Caco-2 (cell line): Measurements from ENCODE around the gene IL26. TPM values are rescaled to one million over a fixed set of nuclear protein-coding genes. Genes with fewer than 3 reads are reported as not detected.

Experiments
- BruUV-seq: library from RNA; stranded (reverse); fragments of 400-500 nt; replicated peaks from 2 replicates; lab custom pipeline; 2021; lab: Mats Ljungman, UMichigan
- CTCF ChIA-PET: fragments of 300-600 bp; sonication (Branson Sonifier 250); formaldehyde crosslinking; loops from one replicate; lab custom pipeline; 2022; ENCODE audit warnings: antibody characterized with exemption; lab: Charles Lee
- POLR2A ChIA-PET: fragments of 300-600 bp; sonication (Branson Sonifier 250); formaldehyde crosslinking; loops from one replicate; lab custom pipeline; 2022; ENCODE audit warnings: antibody characterized with exemption; lab: Charles Lee
- DNase-seq, 2 experiments: peaks; one replicate each; pipeline versions ENCODE4 v3.0.0 to v3.0.0-alpha.2; 2020 to 2022
- H3K27me3 ChIP-seq: replicated peaks from 2 replicates; pipeline ENCODE4 v1.6.0; 2011; ENCODE audit warnings: low read length; ENCODE audit not compliant: control insufficient read depth, insufficient read depth
- H3K36me3 ChIP-seq: 2 replicates; pipeline ENCODE4 v1.5.1; 2011; ENCODE audit warnings: low read length; ENCODE audit not compliant: control insufficient read depth, insufficient read depth
- H3K4me1 ChIP-seq: fragments of 250-450 bp; sonication (Bioruptor Pico); 2 replicates; pipeline ENCODE4 v1.5.1; 2020; ENCODE audit warnings: mild to moderate bottlenecking
- H3K4me3 ChIP-seq: 2 replicates; pipeline ENCODE4 v1.5.1; 2011; ENCODE audit warnings: low read depth, mild to moderate bottlenecking, control low read depth, low read length
- H3K9me3 ChIP-seq: fragments of 250-450 bp; sonication (Bioruptor Pico); 2 replicates; pipeline ENCODE4 v1.5.1; 2020; ENCODE audit warnings: mild to moderate bottlenecking, moderate library complexity
- H3K27ac Mint-ChIP-seq: one replicate; pipeline ENCODE4 v1.8.0; 2022; ENCODE audit warnings: mixed read lengths; ENCODE audit not compliant: unreplicated experiment
- H3K27me3 Mint-ChIP-seq: one replicate; pipeline ENCODE4 v1.8.0; 2022; ENCODE audit warnings: mixed read lengths; ENCODE audit not compliant: insufficient read depth, unreplicated experiment
- H3K36me3 Mint-ChIP-seq: one replicate; pipeline ENCODE4 v1.8.0; 2022; ENCODE audit warnings: mild to moderate bottlenecking, mixed read lengths; ENCODE audit not compliant: insufficient read depth, unreplicated experiment
- H3K4me1 Mint-ChIP-seq: one replicate; pipeline ENCODE4 v1.8.0; 2022; ENCODE audit warnings: low read depth, mixed read lengths; ENCODE audit not compliant: unreplicated experiment
- H3K4me3 Mint-ChIP-seq: one replicate; pipeline ENCODE4 v1.8.0; 2022; ENCODE audit warnings: mild to moderate bottlenecking, moderate library complexity, mixed read lengths; ENCODE audit not compliant: unreplicated experiment
- H3K9me3 Mint-ChIP-seq: one replicate; pipeline ENCODE4 v1.8.0; 2022; ENCODE audit warnings: mixed read lengths; ENCODE audit not compliant: unreplicated experiment
- CTCF ChIP-seq, 2 experiments: fragments of 200-600 bp in 1 of 2; IDR thresholded peaks; 1 replicate in 1 of 2; 2 replicates in 1 of 2; pipeline versions ENCODE4 v1.5.1 to v1.8.0; 2011 to 2022; ENCODE audit warnings: antibody characterized with exemption in 1 of 2, control low read depth in 1 of 2, inconsistent platforms in 1 of 2, low read depth in 1 of 2, low read length in 1 of 2, mild to moderate bottlenecking in 1 of 2, moderate library complexity in 1 of 2; ENCODE audit not compliant: insufficient read depth in 1 of 2, severe bottlenecking in 1 of 2, unreplicated experiment in 1 of 2
- intact Hi-C: fragments of 100-400 bp; cut with micrococcal nuclease; formaldehyde crosslinking; loops from one replicate; pipeline ENCODE4 v1.10.0; 2022; ENCODE audit not compliant: unreplicated experiment
- total RNA-seq: library from RNA; stranded (reverse); gene quantifications from 2 replicates; pipeline ENCODE4 v1.2.3, GENCODE V29; 2022

Gene IL26
- total RNA-seq, 1 experiment from 2014 or later, result not detected

- Histone ChIP-seq H3K36me3 (no peaks in the 10 kb centered on the region), H3K4me1 (no peaks in the 10 kb centered on the region), H3K9me3 (no peaks in the 10 kb centered on the region), H3K4me3 (no peak overlapping the region), H3K27me3 (no peaks in the 10 kb centered on the region)
- no TSS peak for BruUV-seq
- intact Hi-C loops, result no loop called here
- no peak for DNase-seq
- H3K9me3 Mint-ChIP-seq, result no peaks in the 10 kb centered on the region
- H3K27ac Mint-ChIP-seq, result no peak overlapping the region
- no peaks in the 10 kb centered on the region for H3K36me3 Mint-ChIP-seq
- peaks cover 7% of the 10 kb centered on the region for H3K4me1 Mint-ChIP-seq
- TF ChIP-seq CTCF (IDR thresholded peaks at IDR 0.05; ENCODE audit: insufficient read depth in 1 of 2, low read depth in 1 of 2, low read length in 1 of 2, severe bottlenecking in 1 of 2, unreplicated experiment in 1 of 2), result no peak
- POLR2A ChIA-PET, result no interaction called here
- H3K27me3 Mint-ChIP-seq, result peaks cover 20% of the 10 kb centered on the region
- H3K4me3 Mint-ChIP-seq, result peak overlapping the region; percentile 34
- CTCF ChIA-PET, result no interaction called here
These were observed 11.5 kb upstream of the IL26 start for GRCh38 chr12:68237078-68237477.

- Mint-ChIP-seq H3K27me3 (peaks cover 20% of the 10 kb centered on the region), H3K9me3 (no peaks in the 10 kb centered on the region), H3K4me3 (peak overlapping the region; percentile 34), H3K27ac (no peak overlapping the region), H3K36me3 (no peaks in the 10 kb centered on the region), H3K4me1 (peaks cover 7% of the 10 kb centered on the region)
- Histone ChIP-seq H3K4me1 (no peaks in the 10 kb centered on the region), H3K36me3 (no peaks in the 10 kb centered on the region), H3K9me3 (no peaks in the 10 kb centered on the region), H3K27me3 (no peaks in the 10 kb centered on the region), H3K4me3 (no peak overlapping the region)
- no peak for TF ChIP-seq CTCF (IDR thresholded peaks at IDR 0.05; ENCODE audit: insufficient read depth in 1 of 2, low read depth in 1 of 2, low read length in 1 of 2, severe bottlenecking in 1 of 2, unreplicated experiment in 1 of 2)
- CTCF ChIA-PET, result interaction anchor here (0.6 kb wide), 1 partner anchor 773 kb away, joined by 4 read pairs; no protein-coding TSS in a partner anchor
- POLR2A ChIA-PET, result no interaction called here
- intact Hi-C loops, result no loop called here
- BruUV-seq, result no TSS peak
- DNase-seq, result no peak
These were observed 10.9 kb upstream of the IL26 start for GRCh38 chr12:68236421-68237059.

- H3K36me3 ChIP-seq, result no peaks in the 10 kb centered on the region
- no peak for DNase-seq
- no peaks in the 10 kb centered on the region for H3K27me3 ChIP-seq
- no TSS peak for BruUV-seq
- Mint-ChIP-seq H3K36me3 (no peaks in the 10 kb centered on the region), H3K27ac (no peak overlapping the region), H3K27me3 (peaks cover 24% of the 10 kb centered on the region), H3K9me3 (no peaks in the 10 kb centered on the region), H3K4me3 (no peak overlapping the region), H3K4me1 (peaks cover 7% of the 10 kb centered on the region)
- no peak overlapping the region for H3K4me3 ChIP-seq
- H3K9me3 ChIP-seq, result no peaks in the 10 kb centered on the region
- TF ChIP-seq CTCF (IDR thresholded peaks at IDR 0.05; ENCODE audit: insufficient read depth in 1 of 2, low read depth in 1 of 2, low read length in 1 of 2, severe bottlenecking in 1 of 2, unreplicated experiment in 1 of 2), result no peak
- CTCF ChIA-PET, result no interaction called here
- intact Hi-C loops, result no loop called here
- no peaks in the 10 kb centered on the region for H3K4me1 ChIP-seq
- POLR2A ChIA-PET, result no interaction called here
These were observed 10.0 kb upstream of the IL26 start for GRCh38 chr12:68235576-68235975.
